ENCODE data around the gene AKAP13.

The AKAP13 gene

DNA sequence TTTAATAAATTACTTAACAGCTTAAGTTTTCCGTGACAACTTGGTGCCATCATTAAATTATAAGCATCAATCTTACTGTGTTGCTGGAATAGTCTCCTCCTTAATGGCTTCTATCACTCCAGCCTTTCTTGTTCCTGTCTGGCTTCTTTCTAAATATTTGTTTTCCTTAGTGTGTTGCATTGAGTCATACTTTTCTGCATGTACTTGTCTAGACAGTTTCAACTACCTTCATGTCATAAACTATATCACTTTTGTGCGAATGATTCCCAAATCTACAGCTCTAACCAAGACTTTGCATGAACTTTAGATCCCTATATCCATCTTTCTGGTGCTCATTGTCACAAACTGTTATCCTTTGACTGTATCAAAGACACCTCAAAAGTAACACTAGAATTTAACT lies 78.4 kb downstream of the AKAP13 start:
- DNase-seq (ENCODE audit: low read depth): no peak
- TF ChIP-seq POLR2A (IDR thresholded peaks at IDR 0.05; ENCODE audit: extremely low read depth, insufficient read length) (no peak), MYC (IDR thresholded peaks at IDR 0.05; ENCODE audit: low read depth, low read length) (no peak)
- TF ChIP-seq, protein P1, sequence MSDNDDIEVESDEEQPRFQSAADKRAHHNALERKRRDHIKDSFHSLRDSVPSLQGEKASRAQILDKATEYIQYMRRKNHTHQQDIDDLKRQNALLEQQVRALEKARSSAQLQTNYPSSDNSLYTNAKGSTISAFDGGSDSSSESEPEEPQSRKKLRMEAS (IDR thresholded peaks at IDR 0.05; ENCODE audit: low read depth, low read length): no peak
- TF ChIP-seq, protein P2, sequence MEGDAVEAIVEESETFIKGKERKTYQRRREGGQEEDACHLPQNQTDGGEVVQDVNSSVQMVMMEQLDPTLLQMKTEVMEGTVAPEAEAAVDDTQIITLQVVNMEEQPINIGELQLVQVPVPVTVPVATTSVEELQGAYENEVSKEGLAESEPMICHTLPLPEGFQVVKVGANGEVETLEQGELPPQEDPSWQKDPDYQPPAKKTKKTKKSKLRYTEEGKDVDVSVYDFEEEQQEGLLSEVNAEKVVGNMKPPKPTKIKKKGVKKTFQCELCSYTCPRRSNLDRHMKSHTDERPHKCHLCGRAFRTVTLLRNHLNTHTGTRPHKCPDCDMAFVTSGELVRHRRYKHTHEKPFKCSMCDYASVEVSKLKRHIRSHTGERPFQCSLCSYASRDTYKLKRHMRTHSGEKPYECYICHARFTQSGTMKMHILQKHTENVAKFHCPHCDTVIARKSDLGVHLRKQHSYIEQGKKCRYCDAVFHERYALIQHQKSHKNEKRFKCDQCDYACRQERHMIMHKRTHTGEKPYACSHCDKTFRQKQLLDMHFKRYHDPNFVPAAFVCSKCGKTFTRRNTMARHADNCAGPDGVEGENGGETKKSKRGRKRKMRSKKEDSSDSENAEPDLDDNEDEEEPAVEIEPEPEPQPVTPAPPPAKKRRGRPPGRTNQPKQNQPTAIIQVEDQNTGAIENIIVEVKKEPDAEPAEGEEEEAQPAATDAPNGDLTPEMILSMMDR (IDR thresholded peaks at IDR 0.05; ENCODE audit: low read depth, low read length): no peak
- no peak overlapping the region for H3K4me3 ChIP-seq (ENCODE audit: low read depth, low read length)

DNA sequence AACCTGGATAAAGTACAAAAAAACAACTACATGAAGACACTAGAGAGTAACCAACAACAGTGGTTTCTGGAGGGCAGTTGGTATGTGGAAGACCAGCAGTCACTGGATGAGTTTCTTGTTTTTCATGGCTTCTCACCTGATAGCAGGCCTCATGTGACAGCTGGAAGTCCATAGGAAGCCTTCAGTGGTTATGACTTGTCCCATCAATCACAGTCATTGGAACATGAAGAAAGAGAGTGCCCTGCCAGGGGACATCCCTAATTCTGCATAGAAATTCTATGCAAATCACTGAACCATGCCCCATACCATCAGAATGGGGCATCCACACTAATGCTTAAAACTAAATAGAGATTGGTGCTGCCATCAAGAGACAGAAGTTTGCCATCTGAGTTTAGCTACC lies 81.6 kb downstream of the AKAP13 start:
- no peak for DNase-seq (ENCODE audit: low read depth)
- no peak for TF ChIP-seq MYC (IDR thresholded peaks at IDR 0.05; ENCODE audit: low read depth, low read length)
- no peak for TF ChIP-seq POLR2A (IDR thresholded peaks at IDR 0.05; ENCODE audit: extremely low read depth, insufficient read length)
- no peak overlapping the region for H3K4me3 ChIP-seq (ENCODE audit: low read depth, low read length)

- no peak for DNase-seq (ENCODE audit: low read depth)
- TF ChIP-seq POLR2A (IDR thresholded peaks at IDR 0.05; ENCODE audit: extremely low read depth, insufficient read length): no peak
- TF ChIP-seq, protein P1 (IDR thresholded peaks at IDR 0.05; ENCODE audit: low read depth, low read length): no peak
- TF ChIP-seq, protein P2 (IDR thresholded peaks at IDR 0.05; ENCODE audit: low read depth, low read length): no peak
- TF ChIP-seq MYC (IDR thresholded peaks at IDR 0.05; ENCODE audit: low read depth, low read length): no peak
- no peak overlapping the region for H3K4me3 ChIP-seq (ENCODE audit: low read depth, low read length)
Measured at GRCh38 chr15:85463276-85463892, 83.0 kb downstream of the AKAP13 start.

- H3K4me3 ChIP-seq (ENCODE audit: low read depth, low read length): no peak overlapping the region
- TF ChIP-seq, protein P2 (IDR thresholded peaks at IDR 0.05; ENCODE audit: low read depth, low read length): no peak
- no peak for TF ChIP-seq POLR2A (IDR thresholded peaks at IDR 0.05; ENCODE audit: extremely low read depth, insufficient read length)
- TF ChIP-seq MYC (IDR thresholded peaks at IDR 0.05; ENCODE audit: low read depth, low read length): no peak
- TF ChIP-seq, protein P1 (IDR thresholded peaks at IDR 0.05; ENCODE audit: low read depth, low read length): no peak
- DNase-seq (ENCODE audit: low read depth): no peak
Measured at GRCh38 chr15:85463976-85464375, 83.6 kb downstream of the AKAP13 start.

DNA sequence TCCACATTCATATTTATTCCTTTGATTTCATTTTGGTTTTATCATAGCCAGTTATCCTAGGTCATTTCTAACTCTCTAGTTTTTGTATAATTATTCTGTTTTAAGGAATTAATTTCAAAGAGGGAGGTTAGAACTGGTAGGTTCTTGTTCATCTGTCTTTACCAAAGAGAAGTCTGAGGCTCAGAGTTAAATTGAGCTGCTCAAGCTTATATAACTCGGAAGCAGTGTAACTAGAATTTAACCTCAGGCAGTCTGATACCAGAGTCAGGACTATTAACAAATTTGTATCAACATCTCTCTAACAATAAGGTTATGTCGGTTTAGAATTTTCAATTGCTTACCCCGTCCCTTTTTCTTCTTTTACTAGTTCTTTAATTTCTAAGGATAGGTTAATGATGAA lies 84.1 kb downstream of the AKAP13 start:
- DNase-seq (ENCODE audit: low read depth): no peak
- no peak overlapping the region for H3K4me3 ChIP-seq (ENCODE audit: low read depth, low read length)
- TF ChIP-seq POLR2A (IDR thresholded peaks at IDR 0.05; ENCODE audit: extremely low read depth, insufficient read length): no peak
- no peak for TF ChIP-seq MYC (IDR thresholded peaks at IDR 0.05; ENCODE audit: low read depth, low read length)
- TF ChIP-seq, protein P2 (IDR thresholded peaks at IDR 0.05; ENCODE audit: low read depth, low read length): no peak
- TF ChIP-seq, protein P1 (IDR thresholded peaks at IDR 0.05; ENCODE audit: low read depth, low read length): no peak

- TF ChIP-seq, protein P2 (IDR thresholded peaks at IDR 0.05; ENCODE audit: low read depth, low read length): no peak
- TF ChIP-seq MYC (IDR thresholded peaks at IDR 0.05; ENCODE audit: low read depth, low read length): no peak
- TF ChIP-seq, protein P1 (IDR thresholded peaks at IDR 0.05; ENCODE audit: low read depth, low read length): no peak
- TF ChIP-seq POLR2A (IDR thresholded peaks at IDR 0.05; ENCODE audit: extremely low read depth, insufficient read length): no peak
- no peak for DNase-seq (ENCODE audit: low read depth)
- H3K4me3 ChIP-seq (ENCODE audit: low read depth, low read length): no peak overlapping the region
Measured at GRCh38 chr15:85470563-85471271, 90.3 kb downstream of the AKAP13 start.

Measured in NB4 (cell line).